Astrocyte (in vitro differentiated cells and primary cell): ENCODE results near the gene ANKRD23. TPM values are rescaled to one million over a fixed set of nuclear protein-coding genes. Genes with fewer than 3 reads are reported as not detected.

Experiments used
- DNase-seq: peaks from one replicate; pipeline ENCODE4 v3.0.0-alpha.2; 2010; ENCODE audit warnings: low read depth
- FAIRE-seq: peaks from 2 replicates; lab custom pipeline; 2011; peaks lifted over from hg19 to GRCh38; lab: Jason Lieb, UNC
- H2AFZ ChIP-seq: 2 replicates; pipeline ENCODE4 v1.6.0; 2012; ENCODE audit warnings: low read depth, low read length, inconsistent platforms
- H3K27ac ChIP-seq: 2 replicates; pipeline ENCODE4 v1.5.1; 2011; ENCODE audit warnings: low read depth, low read length, inconsistent platforms
- H3K27me3 ChIP-seq: 2 replicates; pipeline ENCODE4 v1.6.0; 2011; ENCODE audit warnings: low read length, inconsistent platforms; ENCODE audit not compliant: insufficient read depth
- H3K36me3 ChIP-seq: 2 replicates; pipeline ENCODE4 v1.5.1; 2011; ENCODE audit warnings: low read length, inconsistent platforms; ENCODE audit not compliant: insufficient read depth
- H3K4me1 ChIP-seq: 2 replicates; pipeline ENCODE4 v1.5.1; 2011; ENCODE audit warnings: low read length, inconsistent platforms; ENCODE audit not compliant: insufficient read depth
- H3K4me2 ChIP-seq: 2 replicates; pipeline ENCODE4 v1.6.0; 2012; ENCODE audit warnings: low read length, inconsistent platforms
- H3K4me3 ChIP-seq: 2 replicates; pipeline ENCODE4 v1.5.1; 2011; ENCODE audit warnings: low read depth, mild to moderate bottlenecking, low read length, inconsistent platforms; ENCODE audit not compliant: insufficient read depth
- H3K79me2 ChIP-seq: 2 replicates; pipeline ENCODE4 v1.6.0; 2012; ENCODE audit warnings: mild to moderate bottlenecking, low read length, inconsistent platforms; ENCODE audit not compliant: insufficient read depth
- H3K9ac ChIP-seq: 2 replicates; pipeline ENCODE4 v1.6.0; 2012; ENCODE audit warnings: mild to moderate bottlenecking, low read length, inconsistent platforms
- H3K9me3 ChIP-seq: 2 replicates; pipeline ENCODE4 v1.5.1; 2012; ENCODE audit warnings: low read depth, mild to moderate bottlenecking, low read length, inconsistent platforms; ENCODE audit not compliant: insufficient read depth
- H4K20me1 ChIP-seq: 2 replicates; pipeline ENCODE4 v1.6.0; 2012; ENCODE audit warnings: low read length, inconsistent platforms; ENCODE audit not compliant: insufficient read depth
- H3K27ac Mint-ChIP-seq: one replicate; pipeline ENCODE4 v1.8.0; 2021; ENCODE audit warnings: mild to moderate bottlenecking, mixed read lengths; ENCODE audit not compliant: unreplicated experiment
- H3K27me3 Mint-ChIP-seq: one replicate; pipeline ENCODE4 v1.8.0; 2021; ENCODE audit warnings: low read depth, mixed read lengths; ENCODE audit not compliant: unreplicated experiment
- H3K36me3 Mint-ChIP-seq: one replicate; pipeline ENCODE4 v1.8.0; 2021; ENCODE audit warnings: low read depth, mixed read lengths; ENCODE audit not compliant: unreplicated experiment
- H3K4me1 Mint-ChIP-seq: one replicate; pipeline ENCODE4 v1.8.0; 2021; ENCODE audit warnings: low read depth, mixed read lengths; ENCODE audit not compliant: unreplicated experiment
- H3K4me3 Mint-ChIP-seq: one replicate; pipeline ENCODE4 v1.8.0; 2021; ENCODE audit warnings: mild to moderate bottlenecking, moderate library complexity, mixed read lengths; ENCODE audit not compliant: unreplicated experiment
- H3K9me3 Mint-ChIP-seq: one replicate; pipeline ENCODE4 v1.8.0; 2021; ENCODE audit warnings: mild to moderate bottlenecking, mixed read lengths; ENCODE audit not compliant: unreplicated experiment
- CTCF ChIP-seq: IDR thresholded peaks from 2 replicates; pipeline ENCODE4 v1.5.1; 2011; ENCODE audit warnings: low read depth, mild to moderate bottlenecking, inconsistent platforms, low read length, moderate library complexity; ENCODE audit not compliant: insufficient read depth
- EZH2 ChIP-seq: IDR thresholded peaks from 2 replicates; pipeline ENCODE4 v1.6.1; 2012; ENCODE audit warnings: mild to moderate bottlenecking, low read length, inconsistent platforms; ENCODE audit not compliant: insufficient read depth
- total RNA-seq: library from RNA; stranded (reverse); gene quantifications from 2 replicates; pipeline ENCODE4 v1.2.1, GENCODE V29; 2021

Gene ANKRD23
- total RNA-seq, 1 donor from 2014 or later: 2.5 TPM

DNA sequence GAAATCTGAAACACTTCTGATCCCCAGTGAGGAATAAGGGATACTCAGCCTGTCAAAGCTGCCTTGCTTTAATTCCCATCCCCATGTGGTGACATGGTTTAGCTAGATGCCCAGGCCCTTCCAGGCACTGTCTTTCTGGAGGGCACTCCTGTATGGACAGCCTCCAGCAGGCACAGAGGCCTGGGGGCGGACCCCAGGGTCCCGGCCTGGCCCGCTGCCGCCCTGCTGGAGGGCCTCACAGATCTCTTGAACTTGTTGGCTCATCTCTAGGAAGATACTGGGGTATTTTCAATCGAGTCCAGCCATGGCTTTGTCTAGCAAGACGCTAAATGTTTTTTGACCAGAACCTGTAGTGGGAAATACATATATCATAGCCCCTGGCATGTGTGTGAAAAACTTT, 48.7 kb downstream of the ANKRD23 start:
- Histone ChIP-seq H2AFZ (no peak overlapping the region), H3K27me3 (no peaks in the 10 kb centered on the region), H3K9ac (no peak overlapping the region), H4K20me1 (no peaks in the 10 kb centered on the region), H3K4me3 (no peak overlapping the region), H3K4me2 (no peak overlapping the region), H3K79me2 (no peaks in the 10 kb centered on the region), H3K36me3 (no peaks in the 10 kb centered on the region), H3K27ac (no peak overlapping the region), H3K9me3 (no peaks in the 10 kb centered on the region), H3K4me1 (no peaks in the 10 kb centered on the region)
- FAIRE-seq (no peak), DNase-seq (no peak)
- TF ChIP-seq EZH2 (no peak), CTCF (no peak)
- Mint-ChIP-seq H3K36me3 (no peaks in the 10 kb centered on the region), H3K9me3 (no peaks in the 10 kb centered on the region), H3K4me3 (no peak overlapping the region), H3K4me1 (no peaks in the 10 kb centered on the region), H3K27me3 (peaks cover 3% of the 10 kb centered on the region), H3K27ac (no peak overlapping the region)

- H3K4me3 ChIP-seq: no peak overlapping the region
- H3K4me1 Mint-ChIP-seq: peaks cover 7% of the 10 kb centered on the region
- H3K4me3 Mint-ChIP-seq: no peak overlapping the region
- no peak overlapping the region for H3K27ac Mint-ChIP-seq
- no peak overlapping the region for H3K9ac ChIP-seq
- DNase-seq (no peak), FAIRE-seq (no peak)
- H2AFZ ChIP-seq: no peak overlapping the region
- H3K36me3 ChIP-seq: no peaks in the 10 kb centered on the region
- no peaks in the 10 kb centered on the region for H3K9me3 Mint-ChIP-seq
- H3K9me3 ChIP-seq: no peaks in the 10 kb centered on the region
- H3K4me2 ChIP-seq: no peak overlapping the region
- TF ChIP-seq CTCF (no peak), EZH2 (no peak)
- H3K27me3 ChIP-seq: no peaks in the 10 kb centered on the region
- peaks cover 3% of the 10 kb centered on the region for H3K27me3 Mint-ChIP-seq
- no peak overlapping the region for H3K27ac ChIP-seq
- peaks cover 5% of the 10 kb centered on the region for H3K4me1 ChIP-seq
- H3K79me2 ChIP-seq: no peaks in the 10 kb centered on the region
- no peaks in the 10 kb centered on the region for H3K36me3 Mint-ChIP-seq
- no peaks in the 10 kb centered on the region for H4K20me1 ChIP-seq
These were observed 50.8 kb downstream of the ANKRD23 start for GRCh38 chr2:96792772-96793749.

DNA sequence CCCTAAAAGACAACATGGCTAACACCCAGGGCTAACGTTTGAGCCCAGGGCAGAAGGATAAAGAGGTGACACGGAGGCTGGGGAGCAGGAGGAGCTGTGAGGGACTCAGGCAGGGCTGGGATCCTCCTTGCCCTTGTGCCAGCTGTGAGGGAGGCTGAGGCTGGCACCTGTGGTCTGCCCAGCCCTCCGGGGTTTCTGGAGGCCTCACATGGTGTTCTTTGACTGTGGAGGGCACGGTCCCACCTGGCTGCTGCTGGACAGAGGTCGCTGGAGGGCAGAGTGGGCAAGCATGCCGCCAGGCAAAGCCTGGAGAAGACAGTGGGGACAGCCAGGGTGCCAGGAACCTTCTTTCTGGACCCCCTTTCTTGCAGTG, 54.6 kb downstream of the ANKRD23 start:
- Histone ChIP-seq H4K20me1 (no peaks in the 10 kb centered on the region), H3K9me3 (no peaks in the 10 kb centered on the region), H3K27ac (no peak overlapping the region), H3K4me1 (peaks cover 16% of the 10 kb centered on the region), H3K4me2 (no peak overlapping the region), H3K36me3 (no peaks in the 10 kb centered on the region), H3K4me3 (no peak overlapping the region), H3K79me2 (no peaks in the 10 kb centered on the region), H2AFZ (no peak overlapping the region), H3K27me3 (no peaks in the 10 kb centered on the region), H3K9ac (no peak overlapping the region)
- H3K4me3 Mint-ChIP-seq: no peak overlapping the region
- TF ChIP-seq CTCF (no peak), EZH2 (no peak)
- DNase-seq (no peak), FAIRE-seq (no peak)
- H3K27me3 Mint-ChIP-seq: no peaks in the 10 kb centered on the region
- no peak overlapping the region for H3K27ac Mint-ChIP-seq
- no peaks in the 10 kb centered on the region for H3K9me3 Mint-ChIP-seq
- H3K36me3 Mint-ChIP-seq: no peaks in the 10 kb centered on the region
- peaks cover 12% of the 10 kb centered on the region for H3K4me1 Mint-ChIP-seq
